BLaER1 treated with 17β-estradiol and CSF1 and Interleukin-3, amounts not matched to agents 10 nM and 100 nM (cell line): Measurements from ENCODE around the gene OR10R2.

Experiments used
- H3K27ac ChIP-seq, 11 experiments: shearing (Covaris generic); formaldehyde crosslinking; 2 replicates each; pipeline ENCODE4 v1.8.1; 2022
- H3K27me3 ChIP-seq, 11 experiments: shearing (Covaris generic); formaldehyde crosslinking; 2 replicates each; pipeline ENCODE4 v1.8.1; 2022
- H3K36me3 ChIP-seq, 11 experiments: shearing (Covaris generic); formaldehyde crosslinking; 2 replicates each; pipeline ENCODE4 v1.8.1; 2022
- H3K4me1 ChIP-seq, 10 experiments: shearing (Covaris generic); formaldehyde crosslinking; 2 replicates each; pipeline ENCODE4 v1.8.1; 2022
- H3K4me2 ChIP-seq, 11 experiments: shearing (Covaris generic); formaldehyde crosslinking; 2 replicates each; pipeline ENCODE4 v1.8.1; 2022
- H3K4me3 ChIP-seq, 10 experiments: shearing (Covaris generic); formaldehyde crosslinking; 2 replicates each; pipeline ENCODE4 v1.8.1; 2022
- H3K9ac ChIP-seq, 11 experiments: shearing (Covaris generic); formaldehyde crosslinking; 2 replicates each; pipeline ENCODE4 v1.8.1; 2022
- H3K9me3 ChIP-seq, 11 experiments: shearing (Covaris generic); formaldehyde crosslinking; replicated peaks in 1 of 11; 2 replicates each; pipeline ENCODE4 v1.8.1; 2022
- H4K20me1 ChIP-seq, 11 experiments: shearing (Covaris generic); formaldehyde crosslinking; 2 replicates each; pipeline ENCODE4 v1.8.1; 2022
- Cebpa-rat ChIP-seq, 11 experiments: shearing (Covaris generic); IDR thresholded peaks; 2 replicates each; pipeline ENCODE4 v1.8.1; 2022

OR10R2 gene

DNA sequence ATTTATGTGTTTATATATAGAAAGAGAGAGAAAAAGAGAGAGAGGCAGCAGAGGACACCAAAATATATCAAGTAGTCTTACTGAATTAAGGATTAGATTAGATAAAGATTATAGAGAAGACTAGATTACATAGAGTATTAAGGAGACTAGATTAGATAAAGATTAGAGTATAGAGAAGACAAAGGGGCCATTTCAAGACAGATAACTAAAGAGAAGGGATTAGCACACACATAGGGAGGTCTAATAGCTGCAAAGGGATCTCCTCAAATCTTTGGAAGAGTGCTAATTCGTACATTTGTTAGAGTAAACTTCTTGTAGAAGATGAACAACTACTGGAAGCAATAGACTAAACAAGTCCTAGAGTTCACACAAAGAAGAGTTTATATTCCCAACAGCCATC is 48.0 kb downstream of the OR10R2 start:
- no peak for TF ChIP-seq Cebpa-rat (IDR thresholded peaks at IDR 0.05)
- H3K9me3 ChIP-seq: no peaks in the 10 kb centered on the region
- H4K20me1 ChIP-seq: no peaks in the 10 kb centered on the region
- H3K36me3 ChIP-seq: no peaks in the 10 kb centered on the region
- no peak overlapping the region for H3K4me2 ChIP-seq
- no peak overlapping the region for H3K4me3 ChIP-seq
- no peak overlapping the region for H3K9ac ChIP-seq
- no peak overlapping the region for H3K27ac ChIP-seq
- no peaks in the 10 kb centered on the region for H3K4me1 ChIP-seq
- H3K27me3 ChIP-seq: no peaks in the 10 kb centered on the region

DNA sequence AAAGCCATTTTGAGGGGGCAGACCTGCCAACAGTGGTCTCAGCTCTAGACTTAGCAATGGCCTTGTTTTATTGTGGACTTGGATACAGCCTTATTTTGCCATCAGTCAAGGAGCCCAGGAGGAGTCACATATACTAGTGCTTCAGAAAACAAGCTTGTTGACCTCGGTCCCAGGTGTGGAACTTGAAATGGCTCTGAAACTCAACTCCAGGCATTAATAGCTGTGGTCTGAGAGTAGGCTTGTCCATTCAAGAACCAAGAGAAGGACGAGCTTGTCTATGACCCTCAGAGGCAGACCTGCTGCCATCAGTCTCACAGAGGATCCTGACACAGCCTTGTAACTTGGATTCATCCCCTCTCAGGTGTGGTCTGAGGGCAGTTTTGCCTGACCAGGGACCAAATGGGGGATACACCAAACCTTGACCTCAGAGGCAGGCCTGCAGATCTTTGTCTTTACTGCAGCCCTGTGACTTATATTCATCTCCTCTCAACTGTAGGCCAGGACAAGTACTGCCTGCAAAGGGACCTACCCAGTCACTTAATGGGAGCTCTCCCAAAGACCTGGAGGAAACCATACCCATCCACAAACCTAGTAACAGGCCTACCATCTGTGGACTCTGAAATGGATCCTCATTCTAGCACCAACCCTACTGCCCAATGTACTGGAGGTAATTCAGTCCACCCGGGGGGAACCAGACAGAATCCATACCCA is 49.1 kb downstream of the OR10R2 start:
- no peak for TF ChIP-seq Cebpa-rat (IDR thresholded peaks at IDR 0.05)
- H3K27me3 ChIP-seq: no peaks in the 10 kb centered on the region

DNA sequence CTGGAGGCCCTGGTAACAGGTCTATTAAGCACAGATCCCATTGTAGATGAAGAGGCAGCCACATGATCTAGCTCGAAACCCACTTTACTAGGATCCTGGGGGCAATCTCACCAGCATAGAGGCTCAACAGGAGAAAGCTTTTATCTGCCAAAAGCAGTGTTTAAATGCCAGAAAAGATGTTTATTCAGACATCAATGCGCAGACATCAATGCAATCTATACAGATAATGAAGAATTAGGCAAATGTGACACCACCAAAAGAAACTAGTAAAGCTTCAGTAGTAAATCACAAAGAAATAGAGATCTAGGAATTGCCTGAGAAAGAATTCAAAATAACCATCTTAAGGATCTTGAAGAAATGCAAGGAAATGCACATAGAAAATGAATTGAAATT is 49.6 kb downstream of the OR10R2 start:
- Histone ChIP-seq H3K4me2 (no peak overlapping the region), H3K4me1 (no peaks in the 10 kb centered on the region), H3K36me3 (no peaks in the 10 kb centered on the region), H3K27me3 (no peaks in the 10 kb centered on the region), H3K9me3 (no peaks in the 10 kb centered on the region), H4K20me1 (no peaks in the 10 kb centered on the region), H3K4me3 (no peak overlapping the region), H3K27ac (no peak overlapping the region), H3K9ac (no peak overlapping the region)
- TF ChIP-seq Cebpa-rat (IDR thresholded peaks at IDR 0.05): no peak

More for the DNA sequence above, 49.1 kb downstream of the OR10R2 start:
- Histone ChIP-seq H3K36me3 (no peaks in the 10 kb centered on the region), H4K20me1 (no peaks in the 10 kb centered on the region), H3K9ac (no peak overlapping the region), H3K9me3 (no peaks in the 10 kb centered on the region), H3K27ac (no peak overlapping the region), H3K4me2 (no peak overlapping the region), H3K4me3 (no peak overlapping the region), H3K4me1 (no peaks in the 10 kb centered on the region)

GRCh38 chr1:158527190-158527815 is 55.3 kb downstream of the OR10R2 start:
- Histone ChIP-seq H3K4me3 (no peak overlapping the region), H3K36me3 (no peaks in the 10 kb centered on the region), H3K4me2 (no peak overlapping the region), H3K9me3 (peaks cover 0 to 15% (median 0%) of the 10 kb centered on the region in 11 experiments; a peak in 3 of 22 replicates), H3K9ac (no peak overlapping the region), H3K4me1 (no peaks in the 10 kb centered on the region), H3K27me3 (no peaks in the 10 kb centered on the region), H4K20me1 (no peaks in the 10 kb centered on the region), H3K27ac (no peak overlapping the region)
- no peak for TF ChIP-seq Cebpa-rat (IDR thresholded peaks at IDR 0.05)
